Smooth muscle cell (in vitro differentiated cells): ENCODE data around the gene GCC1. TPM values are rescaled to one million over a fixed set of nuclear protein-coding genes. Genes with fewer than 3 reads are reported as not detected.

Source experiments
- DNase-seq: peaks from one replicate; lab custom pipeline; 2025; ENCODE audit not compliant: unreplicated experiment; lab: John Stamatoyannopoulos, UW
- H2AFZ ChIP-seq: fragments of 200-600 bp; sonication (generic); 2 replicates; pipeline ENCODE4 v1.6.0; 2016; ENCODE audit warnings: antibody characterized with exemption, low read depth, mild to moderate bottlenecking
- H3F3A ChIP-seq: fragments of 200-600 bp; sonication (generic); 2 replicates; pipeline ENCODE4 v1.6.0; 2017; ENCODE audit warnings: antibody characterized with exemption, low read depth
- H3K27ac ChIP-seq: fragments of 200-600 bp; sonication (generic); 2 replicates; pipeline ENCODE4 v1.5.1; 2016; ENCODE audit warnings: low read depth, mild to moderate bottlenecking
- H3K27me3 ChIP-seq: fragments of 200-600 bp; sonication (generic); 2 replicates; pipeline ENCODE4 v1.6.1; 2016; ENCODE audit warnings: low read depth, mild to moderate bottlenecking
- H3K36me3 ChIP-seq: fragments of 200-600 bp; sonication (generic); 2 replicates; pipeline ENCODE4 v1.5.1; 2016; ENCODE audit warnings: low read depth
- H3K4me1 ChIP-seq: fragments of 200-600 bp; sonication (generic); 2 replicates; pipeline ENCODE4 v1.5.1; 2016; ENCODE audit warnings: low read depth
- H3K4me2 ChIP-seq: fragments of 200-600 bp; sonication (generic); 2 replicates; pipeline ENCODE4 v1.6.0; 2016; ENCODE audit warnings: mild to moderate bottlenecking
- H3K4me3 ChIP-seq: fragments of 200-600 bp; sonication (generic); 2 replicates; pipeline ENCODE4 v1.5.1; 2016; ENCODE audit warnings: mild to moderate bottlenecking
- H3K79me2 ChIP-seq: fragments of 200-600 bp; sonication (generic); 2 replicates; pipeline ENCODE4 v1.6.0; 2016; ENCODE audit warnings: low read depth, mild to moderate bottlenecking
- H3K9ac ChIP-seq: fragments of 200-600 bp; sonication (generic); 2 replicates; pipeline ENCODE4 v1.6.0; 2016; ENCODE audit warnings: low read depth
- H3K9me3 ChIP-seq: fragments of 200-600 bp; sonication (generic); replicated peaks from 2 replicates; pipeline ENCODE4 v1.5.1; 2016; ENCODE audit warnings: low read depth
- H4K20me1 ChIP-seq: fragments of 200-600 bp; sonication (generic); 2 replicates; pipeline ENCODE4 v1.6.0; 2016; ENCODE audit warnings: low read depth
- WGBS: methylation state at CpG from one replicate; pipeline ENCODE4 v1.1.7; 2016; ENCODE audit warnings: low lambda C conversion rate; 5-methylcytosine and 5-hydroxymethylcytosine counted together
- polyA plus RNA-seq: library from polyadenylated mRNA; unstranded; fragments of >200 nt; fragmentation: Nextera tagmentation; extraction: Ambion mirVana; gene quantifications from 2 replicates; pipeline ENCODE4 v1.2.1, GENCODE V29; 2016
- total RNA-seq: library from RNA; depleted of rRNA; stranded (reverse); fragments of >200 nt; gene quantifications from 2 replicates; pipeline ENCODE4 v1.2.3, GENCODE V29; 2014
- TF ChIP-seq, protein P1 (sequence below): fragments of 200-600 bp; sonication (generic); IDR thresholded peaks from 2 replicates; pipeline ENCODE4 v1.5.1; 2017; ENCODE audit warnings: borderline replicate concordance, mild to moderate bottlenecking, antibody characterized with exemption; ENCODE audit not compliant: insufficient read depth, poor library complexity, severe bottlenecking

The GCC1 gene
- total and polyA plus RNA-seq, 2 experiments from 2014 or later = 14.2 to 15.6 TPM

DNA sequence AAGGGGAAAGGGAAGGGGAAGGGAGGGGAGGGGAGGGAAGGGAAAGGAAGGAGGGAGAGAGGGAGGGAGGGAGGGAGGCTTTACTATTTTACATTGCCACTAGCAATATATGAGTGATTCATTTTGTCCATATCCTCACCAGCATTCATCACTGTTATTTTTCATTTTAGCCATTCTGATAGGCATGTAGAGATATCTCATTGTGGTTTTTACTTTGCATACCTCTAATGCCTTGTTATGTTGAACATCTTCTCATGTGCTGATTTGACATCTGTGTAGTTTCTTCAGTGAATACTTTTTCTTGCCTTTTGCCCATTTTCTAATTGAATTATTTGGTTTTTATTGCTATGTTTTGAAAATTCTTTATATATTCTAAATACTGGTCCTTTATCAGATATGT is 52.7 kb downstream of the GCC1 start:
- H3F3A ChIP-seq = no peaks in the 10 kb centered on the region
- H3K27me3 ChIP-seq = peaks cover 29% of the 10 kb centered on the region
- H3K27ac ChIP-seq = no peak overlapping the region
- H3K4me3 ChIP-seq = no peak overlapping the region
- H3K4me1 ChIP-seq = peaks cover 27% of the 10 kb centered on the region
- H3K36me3 ChIP-seq = no peaks in the 10 kb centered on the region
- no peak overlapping the region for H3K4me2 ChIP-seq
- TF ChIP-seq, protein P1, sequence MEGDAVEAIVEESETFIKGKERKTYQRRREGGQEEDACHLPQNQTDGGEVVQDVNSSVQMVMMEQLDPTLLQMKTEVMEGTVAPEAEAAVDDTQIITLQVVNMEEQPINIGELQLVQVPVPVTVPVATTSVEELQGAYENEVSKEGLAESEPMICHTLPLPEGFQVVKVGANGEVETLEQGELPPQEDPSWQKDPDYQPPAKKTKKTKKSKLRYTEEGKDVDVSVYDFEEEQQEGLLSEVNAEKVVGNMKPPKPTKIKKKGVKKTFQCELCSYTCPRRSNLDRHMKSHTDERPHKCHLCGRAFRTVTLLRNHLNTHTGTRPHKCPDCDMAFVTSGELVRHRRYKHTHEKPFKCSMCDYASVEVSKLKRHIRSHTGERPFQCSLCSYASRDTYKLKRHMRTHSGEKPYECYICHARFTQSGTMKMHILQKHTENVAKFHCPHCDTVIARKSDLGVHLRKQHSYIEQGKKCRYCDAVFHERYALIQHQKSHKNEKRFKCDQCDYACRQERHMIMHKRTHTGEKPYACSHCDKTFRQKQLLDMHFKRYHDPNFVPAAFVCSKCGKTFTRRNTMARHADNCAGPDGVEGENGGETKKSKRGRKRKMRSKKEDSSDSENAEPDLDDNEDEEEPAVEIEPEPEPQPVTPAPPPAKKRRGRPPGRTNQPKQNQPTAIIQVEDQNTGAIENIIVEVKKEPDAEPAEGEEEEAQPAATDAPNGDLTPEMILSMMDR = no peak
- DNase-seq = no peak
- H3K79me2 ChIP-seq = no peaks in the 10 kb centered on the region
- no peak overlapping the region for H2AFZ ChIP-seq
- no peaks in the 10 kb centered on the region for H3K9me3 ChIP-seq
- H4K20me1 ChIP-seq = no peaks in the 10 kb centered on the region
- H3K9ac ChIP-seq = no peak overlapping the region

DNA sequence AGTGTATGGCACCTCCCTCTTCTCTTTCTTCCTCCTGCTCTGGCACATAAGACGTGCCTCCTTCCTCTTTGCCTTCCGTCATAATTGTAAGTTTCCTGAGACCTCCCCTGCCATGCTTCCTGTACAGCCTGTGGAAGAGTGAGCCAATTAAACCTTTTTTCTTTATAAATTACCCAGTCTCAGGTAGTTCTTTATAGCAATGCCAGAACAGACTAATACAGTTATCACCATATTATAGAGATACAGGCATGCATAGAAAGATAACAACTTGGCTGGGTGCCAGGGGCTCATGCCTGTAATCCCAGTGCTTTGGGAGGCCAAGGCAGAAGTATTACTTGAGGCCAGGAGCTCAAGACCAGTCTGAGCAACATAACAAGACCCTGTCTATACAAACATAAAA is 53.2 kb downstream of the GCC1 start:
- WGBS = 74% methylated on average over 2 of the region's 2 CpGs
- Histone ChIP-seq H3F3A (no peaks in the 10 kb centered on the region), H3K79me2 (no peaks in the 10 kb centered on the region), H3K36me3 (no peaks in the 10 kb centered on the region), H4K20me1 (no peaks in the 10 kb centered on the region), H3K4me1 (peaks cover 25% of the 10 kb centered on the region), H3K27me3 (peaks cover 23% of the 10 kb centered on the region), H3K27ac (no peak overlapping the region), H3K4me3 (no peak overlapping the region), H2AFZ (no peak overlapping the region), H3K9me3 (no peaks in the 10 kb centered on the region), H3K9ac (no peak overlapping the region), H3K4me2 (no peak overlapping the region)
- DNase-seq = no peak
- TF ChIP-seq, protein P1 = no peak

Other genes with a start within 250 kb of the GCC1 start
- gene ZNF800, start 192.9 kb downstream of the GCC1 start, total RNA-seq = 23.5 and 31.4 TPM in 2 replicates
- gene ZNF800, start 192.9 kb downstream of the GCC1 start, polyA plus RNA-seq = 12.8 and 13.7 TPM in 2 replicates
- gene ARF5, start 2.8 kb upstream of the GCC1 start, total RNA-seq = 184 and 219 TPM in 2 replicates
- 196 and 236 TPM in 2 replicates for gene ARF5, start 2.8 kb upstream of the GCC1 start, polyA plus RNA-seq
- gene FSCN3, start 8.1 kb upstream of the GCC1 start, total RNA-seq = 0.94 and 4.0 TPM in 2 replicates
- 1.3 TPM in 1 of 2 replicates, not detected in the other for gene FSCN3, start 8.1 kb upstream of the GCC1 start, polyA plus RNA-seq
- gene PAX4, start 32.5 kb upstream of the GCC1 start, total RNA-seq = not detected in 2 replicates
- gene PAX4, start 32.5 kb upstream of the GCC1 start, polyA plus RNA-seq = not detected in 2 replicates
- 129 and 187 TPM in 2 replicates for gene SND1, start 66.6 kb upstream of the GCC1 start, total RNA-seq
- 134 and 136 TPM in 2 replicates for gene SND1, start 66.6 kb upstream of the GCC1 start, polyA plus RNA-seq